Spinal cord (tissue), 10 donors: ENCODE data around the gene NANOS2. TPM values are rescaled to one million over a fixed set of nuclear protein-coding genes. Genes with fewer than 3 reads are reported as not detected.

ENCODE experiments used
- DNase-seq, 6 donors: peaks; one replicate each; pipeline versions ENCODE4 v3.0.0 to v3.0.0-alpha.2; 2013 to 2015; ENCODE audit warnings: low spot score in 6 of 6, low read depth in 4 of 6
- H3K27ac ChIP-seq: one replicate; pipeline ENCODE4 v1.5.1; 2013; ENCODE audit warnings: low read depth, low read length, control low read depth
- H3K27me3 ChIP-seq: one replicate; pipeline ENCODE4 v1.6.1; 2013; ENCODE audit warnings: low read length; ENCODE audit not compliant: control insufficient read depth, insufficient read depth
- H3K36me3 ChIP-seq: one replicate; pipeline ENCODE4 v1.6.1; 2013; ENCODE audit warnings: low read length; ENCODE audit not compliant: control insufficient read depth, insufficient read depth
- H3K4me1 ChIP-seq: one replicate; pipeline ENCODE4 v1.6.1; 2013; ENCODE audit warnings: low read length; ENCODE audit not compliant: control insufficient read depth, insufficient read depth
- H3K4me3 ChIP-seq: one replicate; pipeline ENCODE4 v1.5.1; 2013; ENCODE audit warnings: low read depth, low read length, control low read depth
- H3K9me3 ChIP-seq: one replicate; pipeline ENCODE4 v1.6.1; 2013; ENCODE audit warnings: low read length; ENCODE audit not compliant: control insufficient read depth, insufficient read depth
- WGBS: methylation state at CpG from one replicate; pipeline ENCODE4 v1.1.5; 2013; ENCODE audit warnings: missing lambda C conversion rate; ENCODE audit not compliant: insufficient coverage; 5-methylcytosine and 5-hydroxymethylcytosine counted together
- polyA plus RNA-seq, 2 donors: library from polyadenylated mRNA; unstranded; fragments of 120-200 nt; gene quantifications; one replicate each; pipeline ENCODE4 v1.2.1, GENCODE V29; 2013; ENCODE audit not compliant: insufficient read length in 2 of 2
- total RNA-seq, 2 donors: library from RNA; depleted of rRNA in 1 of 2; stranded (reverse); fragments of 120-200 nt in 1 of 2; fragments of >200 nt in 1 of 2; gene quantifications; one replicate each; pipeline versions ENCODE4 v1.2.3 to v1.2.4, GENCODE V29; 2013 to 2014
- donor health status: healthy.

The NANOS2 gene
- total and polyA plus RNA-seq, 4 donors: 0.11 to 0.21 (median 0.15) TPM; not detected in 1

DNA sequence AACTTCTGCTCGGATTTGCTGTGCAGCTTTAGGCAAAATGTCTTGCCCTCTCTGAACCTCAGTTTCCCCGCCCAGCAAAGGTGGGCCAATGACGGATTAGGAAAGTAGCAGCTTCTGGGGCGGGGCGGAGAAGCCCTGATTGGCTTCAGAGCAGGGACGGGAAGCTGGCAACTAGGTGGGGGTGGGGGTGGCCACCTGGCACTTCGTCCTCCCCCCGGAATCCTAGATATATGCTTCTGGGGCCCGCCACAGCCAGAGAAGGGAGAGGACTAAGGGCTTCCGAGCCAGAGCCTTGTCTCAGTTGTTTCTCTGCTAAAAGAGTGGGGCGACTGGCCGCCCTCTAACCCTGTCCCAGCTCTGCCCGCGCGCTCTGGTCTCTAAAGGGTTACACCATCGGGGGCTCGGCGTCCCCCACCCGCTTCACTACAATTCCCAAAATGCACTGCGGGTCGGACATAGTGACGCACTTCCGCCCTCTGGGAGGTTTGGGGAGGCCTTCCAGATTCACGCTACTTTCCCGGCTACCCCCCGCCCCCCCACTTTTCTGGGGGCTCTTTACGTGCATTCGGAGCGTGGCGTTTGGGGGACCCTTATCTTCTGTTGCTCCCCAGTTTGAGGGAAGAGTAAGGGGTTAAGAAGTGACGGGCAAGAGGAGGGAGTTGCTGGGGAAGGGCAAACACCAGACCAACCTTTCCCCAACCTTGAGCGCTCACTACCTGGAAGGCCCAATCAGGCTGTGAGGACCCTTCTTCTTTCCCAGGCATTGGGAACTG lies 28.0 kb downstream of the NANOS2 start:
- peak overlapping the region; percentile 86 for H3K4me3 ChIP-seq
- 0% methylated on average over 23 of the region's 32 CpGs for WGBS
- peak; percentile 90 to 99 (median 96) for DNase-seq
- peaks cover 49% of the 10 kb centered on the region for H3K4me1 ChIP-seq
- no peaks in the 10 kb centered on the region for H3K9me3 ChIP-seq
- no peaks in the 10 kb centered on the region for H3K27me3 ChIP-seq
- H3K27ac ChIP-seq: peak overlapping the region; percentile 91
- peaks cover 53% of the 10 kb centered on the region for H3K36me3 ChIP-seq

DNA sequence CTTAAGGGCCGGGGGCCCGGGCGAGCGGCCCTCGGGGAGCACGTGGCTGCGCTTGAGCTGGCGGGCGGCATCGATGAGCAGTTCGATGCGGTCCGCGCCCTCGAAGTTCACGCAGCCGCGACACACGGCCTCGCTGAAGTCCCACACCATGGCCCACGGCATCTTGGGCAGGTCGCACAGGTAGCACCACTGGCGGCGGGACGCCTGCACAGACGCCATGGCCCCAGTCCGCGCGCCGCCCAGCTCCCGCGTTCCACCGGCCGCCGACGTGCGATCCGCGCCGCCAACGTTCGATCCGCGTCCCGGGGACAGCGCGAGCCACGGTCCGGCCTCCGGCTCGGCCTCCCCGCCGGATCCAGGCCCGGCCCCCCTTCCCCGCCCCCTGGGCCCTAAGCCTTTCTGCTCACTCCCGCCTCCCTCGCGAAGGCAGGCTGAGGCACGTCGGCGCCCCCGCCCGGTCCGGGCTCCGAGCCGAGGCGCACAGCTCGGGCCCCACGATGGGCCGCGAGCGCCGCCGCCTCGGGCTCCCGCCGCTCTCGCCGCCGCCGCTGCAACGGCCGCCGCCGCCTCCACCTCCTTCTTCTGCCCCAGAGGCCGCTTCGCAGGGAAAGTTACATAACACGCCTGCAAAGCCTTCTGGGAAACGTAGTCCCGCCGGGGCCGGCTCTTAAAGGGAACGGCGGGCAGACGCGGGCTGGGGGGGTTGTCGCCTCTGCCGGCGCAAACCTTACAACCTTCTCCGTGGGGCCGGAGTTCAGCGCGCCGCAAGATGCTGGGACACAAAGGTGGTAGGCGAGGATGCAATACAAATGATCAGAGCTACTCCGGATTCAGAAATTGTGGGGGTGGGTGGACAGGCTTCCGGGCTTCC lies 28.8 kb downstream of the NANOS2 start, which contains the start of gene IRF2BP1:
TSS of gene IRF2BP1 (minus strand) at position 586 of the 871 bp plus-strand sequence. CDS start at position 219, 367 bp downstream.
- H3K4me1 ChIP-seq: peaks cover 49% of the 10 kb centered on the region
- DNase-seq: peak; percentile 67 to 98 (median 90)
- peak within 1 kb of the TSS; percentile 86 for H3K4me3 ChIP-seq
- H3K9me3 ChIP-seq: no peaks in the 10 kb centered on the region
- H3K27ac ChIP-seq: peak within 1 kb of the TSS; percentile 91
- H3K27me3 ChIP-seq: no peaks in the 10 kb centered on the region
- H3K36me3 ChIP-seq: peaks cover 50% of the 10 kb centered on the region
- WGBS: under 1% methylated on average over 107 of the region's 107 CpGs

DNA sequence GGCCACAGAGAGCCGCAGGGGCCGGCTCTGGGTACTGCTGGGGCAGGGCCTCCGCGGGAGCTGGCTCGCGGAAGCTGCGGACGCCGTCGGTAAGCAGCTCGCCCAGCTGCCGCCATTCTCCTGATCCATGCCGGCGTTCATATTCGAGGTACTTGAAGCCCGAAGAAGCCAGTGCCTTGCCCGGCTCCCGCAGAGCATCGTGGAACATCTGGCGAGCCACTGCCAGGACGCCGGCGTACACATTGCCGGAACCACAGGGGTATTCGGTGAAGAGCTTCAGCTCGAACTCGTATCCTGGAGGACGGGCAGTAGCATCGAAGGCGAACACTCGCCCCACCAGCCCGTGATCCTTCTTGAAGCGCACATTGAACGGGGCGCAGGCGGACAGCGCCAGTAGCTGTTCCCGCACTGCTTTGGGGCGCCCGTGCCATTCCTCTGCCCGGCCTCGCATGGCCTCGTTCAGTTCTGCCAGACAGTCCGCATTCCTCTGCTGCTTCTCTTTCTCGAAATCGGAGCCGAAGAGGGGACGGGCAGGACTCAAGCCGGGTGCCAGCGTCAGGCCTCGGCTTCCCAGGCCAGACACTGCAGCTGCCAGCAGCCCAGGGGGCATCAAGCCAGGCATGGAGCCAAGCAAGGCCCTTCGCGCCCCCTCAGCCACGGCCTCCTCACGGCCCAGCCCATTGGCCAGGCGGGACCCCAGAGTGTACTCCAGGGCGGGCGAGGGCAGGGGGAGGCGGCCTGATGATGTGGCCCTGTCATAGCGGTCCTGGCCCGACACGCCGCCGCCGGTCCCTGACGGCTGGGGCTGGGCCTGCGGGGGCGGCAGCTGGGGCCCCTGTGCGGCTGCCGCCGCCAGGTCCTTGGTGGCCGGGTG lies 29.7 kb downstream of the NANOS2 start:
- no peaks in the 10 kb centered on the region for H3K27me3 ChIP-seq
- no peak overlapping the region for H3K27ac ChIP-seq
- peak in 2 of 6 donors; percentile 17 to 30 for DNase-seq
- peaks cover 41% of the 10 kb centered on the region for H3K36me3 ChIP-seq
- peaks cover 49% of the 10 kb centered on the region for H3K4me1 ChIP-seq
- H3K9me3 ChIP-seq: no peaks in the 10 kb centered on the region
- 48% methylated on average over 72 of the region's 72 CpGs for WGBS
- H3K4me3 ChIP-seq: peak overlapping the region; percentile 86

DNA sequence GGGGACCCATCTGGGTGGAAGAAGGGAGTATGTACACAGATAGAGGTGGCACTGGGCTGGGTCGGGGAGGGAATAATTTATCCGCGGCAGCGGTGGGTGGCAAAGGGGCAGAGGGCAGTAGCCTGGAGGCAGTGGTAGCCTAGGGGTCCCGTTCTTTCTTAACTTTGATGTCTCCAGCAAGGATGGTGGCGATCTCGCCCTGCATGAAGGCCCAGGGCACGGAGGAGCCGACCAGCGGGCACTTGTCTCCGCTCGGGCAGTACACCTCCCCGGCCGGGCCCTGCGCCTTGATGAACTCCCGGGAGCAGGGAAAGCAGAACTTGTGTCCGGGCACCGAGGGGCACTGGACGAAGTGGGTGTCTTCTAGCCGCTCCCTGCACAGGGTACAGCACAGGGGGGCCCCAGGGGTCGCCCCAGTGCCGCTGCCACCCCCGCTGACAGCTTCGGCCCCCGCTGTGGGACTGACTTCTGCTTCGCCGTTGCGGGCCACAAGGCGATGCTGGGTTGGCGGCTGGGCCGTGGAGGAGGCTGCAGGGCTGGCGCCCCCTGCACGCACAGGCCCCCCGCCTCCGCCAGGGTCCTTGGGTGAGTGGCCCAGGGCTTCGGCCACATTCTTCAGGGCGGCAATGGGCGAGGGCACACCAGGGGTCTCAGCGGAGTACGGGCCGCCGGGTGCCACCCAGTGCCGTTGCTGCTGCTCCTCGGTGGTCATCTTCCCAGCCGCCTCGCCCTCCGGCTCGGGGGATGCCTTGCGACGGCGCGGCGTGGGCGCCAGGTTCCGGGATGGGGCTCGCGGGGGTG lies 30.5 kb downstream of the NANOS2 start:
- H3K4me3 ChIP-seq: no peak overlapping the region
- H3K36me3 ChIP-seq: peaks cover 38% of the 10 kb centered on the region
- DNase-seq: no peak
- H3K27me3 ChIP-seq: no peaks in the 10 kb centered on the region
- peaks cover 49% of the 10 kb centered on the region for H3K4me1 ChIP-seq
- no peaks in the 10 kb centered on the region for H3K9me3 ChIP-seq
- no peak overlapping the region for H3K27ac ChIP-seq
- 89% methylated on average over 57 of the region's 57 CpGs for WGBS

DNA sequence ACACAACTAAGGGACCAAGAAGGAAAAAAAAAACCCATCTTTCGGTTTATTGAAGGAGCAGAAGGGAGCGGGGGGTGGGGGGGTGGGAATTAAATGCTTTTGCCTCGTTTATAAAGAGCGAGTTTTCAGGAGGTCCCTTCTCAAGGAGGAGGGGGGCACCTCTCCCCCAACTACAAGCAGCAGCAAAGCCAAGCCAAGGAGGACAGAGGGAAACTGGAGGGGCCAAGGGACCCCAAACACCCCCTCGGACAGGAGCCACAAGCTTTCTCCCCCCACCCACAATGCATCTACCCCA lies 31.0 kb downstream of the NANOS2 start:
- 20% methylated on average over 1 of the region's 5 CpGs for WGBS
- Histone ChIP-seq H3K27me3 (no peaks in the 10 kb centered on the region), H3K27ac (no peak overlapping the region), H3K4me1 (peaks cover 49% of the 10 kb centered on the region), H3K36me3 (peaks cover 38% of the 10 kb centered on the region), H3K9me3 (no peaks in the 10 kb centered on the region), H3K4me3 (peak overlapping the region; percentile 9)
- DNase-seq: no peak

DNA sequence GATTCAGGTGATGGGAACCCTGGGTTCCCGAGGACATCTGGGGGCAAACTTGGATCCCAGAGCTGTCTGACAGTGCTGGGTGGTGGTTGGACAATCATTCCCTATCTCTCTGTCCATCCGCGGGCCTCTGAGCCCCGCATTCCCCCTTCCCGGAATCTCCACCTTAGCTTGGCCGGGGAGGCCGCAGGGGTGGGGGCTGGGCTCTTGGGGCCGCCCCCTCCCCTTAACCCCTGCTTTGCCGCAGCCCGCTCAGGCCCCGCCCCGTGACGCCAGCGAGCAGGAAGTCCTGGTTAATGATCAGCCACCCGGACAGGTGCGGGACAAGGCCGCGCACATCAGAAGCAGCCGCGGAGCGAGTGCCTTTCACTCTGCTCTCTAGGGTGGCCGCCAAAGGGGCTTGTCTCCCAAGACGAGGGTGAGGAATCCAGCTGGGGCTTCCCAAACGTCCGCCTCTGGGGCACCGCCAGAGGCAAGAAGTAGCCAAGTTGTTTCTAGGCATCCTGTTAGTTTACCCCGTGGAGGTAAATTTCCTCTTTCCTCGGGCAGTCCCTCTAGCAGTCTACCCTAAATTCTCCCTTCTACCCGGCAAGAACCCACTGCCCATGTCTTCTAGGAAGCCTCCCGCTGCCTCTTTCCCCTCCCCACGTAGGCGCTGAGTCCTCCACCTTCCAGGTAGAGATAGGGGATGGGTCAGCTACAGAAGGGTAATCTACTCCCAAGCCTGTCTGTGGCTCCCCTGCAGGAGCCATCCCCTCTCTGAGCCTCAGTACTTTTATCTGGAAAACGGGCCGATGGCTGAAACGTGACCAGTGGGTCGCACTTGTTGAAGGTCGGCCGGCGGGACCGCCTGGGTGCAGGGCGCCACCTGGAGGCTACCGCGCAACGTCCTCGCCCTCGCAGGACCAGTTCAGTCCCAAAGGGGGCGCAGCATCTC lies 31.7 kb downstream of the NANOS2 start:
- Histone ChIP-seq H3K4me3 (peak overlapping the region; percentile 9), H3K36me3 (peaks cover 38% of the 10 kb centered on the region), H3K4me1 (peaks cover 49% of the 10 kb centered on the region), H3K27ac (no peak overlapping the region), H3K9me3 (no peaks in the 10 kb centered on the region), H3K27me3 (no peaks in the 10 kb centered on the region)
- DNase-seq: peak in 2 of 6 donors; percentile 63 to 78
- WGBS: 8% methylated on average over 41 of the region's 47 CpGs

DNA sequence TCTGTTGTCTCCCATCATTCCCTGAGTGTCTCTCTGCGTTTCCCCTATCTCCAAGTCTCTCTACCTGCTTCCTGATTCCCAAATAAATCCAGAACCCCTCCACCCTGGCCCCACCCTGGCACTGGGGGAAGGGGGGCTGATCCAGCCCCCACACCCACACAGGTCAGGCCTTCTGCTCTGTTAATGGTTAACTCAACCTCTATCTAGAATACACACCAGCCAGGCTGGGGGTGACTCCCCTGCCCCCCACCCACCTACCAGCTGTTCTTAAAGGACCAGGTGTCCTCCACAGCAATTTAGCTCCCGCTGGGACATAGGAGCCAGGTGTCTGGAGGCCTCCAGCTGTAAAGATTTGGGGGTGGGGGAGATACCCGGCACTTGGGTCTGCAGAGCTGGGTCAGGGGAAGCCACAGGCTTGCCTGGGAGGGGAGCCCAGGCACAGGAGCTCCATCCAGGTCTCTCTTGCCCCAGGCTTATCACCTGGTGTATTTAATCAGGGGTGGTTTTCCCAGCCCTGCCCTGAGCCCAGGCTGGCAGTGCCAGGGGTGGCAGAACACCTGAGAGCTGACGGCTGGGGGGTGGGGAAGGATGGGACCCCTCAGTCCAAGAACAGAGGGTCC lies 32.6 kb downstream of the NANOS2 start:
- DNase-seq: no peak
- H3K36me3 ChIP-seq: peaks cover 38% of the 10 kb centered on the region
- H3K4me1 ChIP-seq: peaks cover 49% of the 10 kb centered on the region
- 42% methylated on average over 3 of the region's 4 CpGs for WGBS
- peaks cover 3% of the 10 kb centered on the region for H3K27me3 ChIP-seq
- no peak overlapping the region for H3K4me3 ChIP-seq
- H3K9me3 ChIP-seq: no peaks in the 10 kb centered on the region
- H3K27ac ChIP-seq: no peak overlapping the region
